Bone marrow (tissue), 2 donors: ENCODE results near the gene ZNF200.
"Not testable (repeated sequence)": the region's sequence is repeated elsewhere in the genome, so short reads cannot be mapped to it uniquely, and the experiment has no call there.

Experiments used
- DNase-seq, 2 donors: peaks; one replicate each; lab custom pipeline; 2025; lab: John Stamatoyannopoulos, UW

ZNF200 gene

GRCh38 chr16:3252967-3253366 lies 18.0 kb upstream of the ZNF200 start:
- DNase-seq: no peak

GRCh38 chr16:3249451-3249850 lies 14.5 kb upstream of the ZNF200 start:
- no peak for DNase-seq

DNA sequence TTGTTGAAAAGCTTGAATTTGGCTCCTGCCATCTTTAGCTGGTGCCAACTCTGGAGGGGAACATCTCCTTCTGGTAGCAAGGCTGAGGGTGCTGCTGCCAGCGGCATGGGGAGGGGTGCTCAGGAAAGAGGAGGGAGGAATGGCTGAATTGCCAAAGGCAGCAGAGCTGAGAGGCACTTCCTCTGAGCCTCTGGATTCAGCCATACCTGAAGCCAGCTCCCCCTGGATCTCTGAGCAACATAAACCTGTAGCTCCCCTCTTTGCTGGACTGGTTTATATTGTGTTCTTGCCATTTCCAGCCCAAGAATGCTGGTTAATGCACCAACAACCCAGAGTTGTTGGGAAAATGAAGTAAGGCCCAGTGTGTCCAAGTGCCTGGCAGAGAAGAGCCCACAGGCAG lies 14.1 kb upstream of the ZNF200 start:
- DNase-seq: no peak

GRCh38 chr16:3248596-3248995 lies 13.6 kb upstream of the ZNF200 start:
- no peak for DNase-seq

DNA sequence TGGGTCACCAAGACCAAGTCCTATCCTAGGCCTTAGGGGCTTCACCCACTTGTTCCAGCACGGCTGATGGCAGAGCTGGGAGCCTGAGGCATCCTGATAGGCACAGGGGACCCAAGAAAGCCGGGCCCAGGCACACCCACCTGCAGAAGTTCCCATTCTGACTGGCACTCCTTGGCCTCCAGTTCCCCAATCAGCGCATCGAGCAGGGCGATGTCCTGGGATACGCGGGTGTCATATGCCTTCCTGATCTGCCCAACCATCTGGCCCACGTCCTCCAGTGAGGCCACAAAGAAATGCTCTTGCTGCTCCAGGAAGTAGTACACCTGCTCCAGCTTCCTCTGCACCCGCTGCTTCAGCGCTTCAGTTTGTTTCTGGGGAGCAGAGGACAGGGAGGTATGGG lies 11.9 kb upstream of the ZNF200 start:
- no peak for DNase-seq

DNA sequence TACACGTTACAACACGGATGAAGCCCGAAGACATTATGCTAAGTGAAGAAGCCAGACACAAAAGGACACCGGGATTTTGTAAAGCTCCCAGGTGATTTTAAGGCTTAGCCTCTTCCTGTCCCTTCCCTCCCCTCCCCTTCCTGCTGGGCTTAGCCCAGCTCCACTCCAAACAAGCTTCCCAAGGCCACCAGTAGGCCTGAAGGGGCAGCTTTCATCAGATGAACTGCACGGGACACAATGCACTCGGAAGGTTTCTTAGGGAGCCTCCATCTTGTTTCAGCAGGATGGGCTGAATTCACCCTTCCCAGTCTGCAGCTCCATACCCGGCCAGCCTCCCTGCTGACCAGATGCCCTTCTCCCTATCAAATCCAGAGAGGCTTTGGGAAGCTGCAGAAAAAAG lies 11.0 kb upstream of the ZNF200 start:
- no peak for DNase-seq

GRCh38 chr16:3243882-3244281 lies 8.9 kb upstream of the ZNF200 start:
- DNase-seq: no peak

DNA sequence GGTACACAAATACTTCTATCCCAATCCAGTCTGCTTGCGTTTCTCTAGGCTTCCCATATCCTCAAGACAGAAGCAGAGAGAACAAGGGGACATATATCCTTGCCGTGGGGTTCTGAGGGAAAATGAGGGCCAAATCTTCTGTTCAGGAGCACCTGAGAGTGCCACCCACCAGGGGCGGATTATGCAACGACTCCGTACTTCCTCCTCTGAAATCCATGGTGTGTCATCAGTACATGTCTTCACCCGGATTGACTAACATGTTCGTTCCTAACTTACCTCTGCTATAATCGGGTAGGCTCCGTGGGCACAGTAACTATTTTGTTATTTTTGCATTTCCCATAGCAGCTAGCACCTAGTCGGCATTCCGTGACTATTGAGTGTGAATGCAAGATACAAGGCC lies 7.8 kb upstream of the ZNF200 start:
- no peak for DNase-seq

DNA sequence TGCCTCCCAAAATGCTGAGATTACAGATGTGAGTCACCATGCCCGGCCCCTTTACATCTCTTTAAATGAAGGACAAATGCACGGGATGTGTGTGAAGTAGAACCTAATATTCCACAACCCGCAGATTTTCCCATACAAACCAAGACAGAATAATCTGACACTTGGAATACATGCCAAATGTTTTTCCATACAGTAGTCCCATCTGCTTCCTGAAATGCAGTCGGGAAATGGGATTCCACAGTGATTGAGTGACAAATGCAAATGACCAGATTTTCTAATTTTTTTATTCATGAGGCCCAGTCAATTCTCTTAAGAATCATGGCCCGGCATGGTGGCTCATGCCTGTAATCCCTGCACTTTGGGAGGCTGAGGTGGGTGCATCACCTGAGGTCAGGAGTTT lies 6.8 kb upstream of the ZNF200 start:
- no peak for DNase-seq

- DNase-seq: no peak
Measured at GRCh38 chr16:3235856-3236669, 1.1 kb upstream of the ZNF200 start.

GRCh38 chr16:3234543-3234856 lies 458 bp downstream of the ZNF200 start:
- no peak for DNase-seq

DNA sequence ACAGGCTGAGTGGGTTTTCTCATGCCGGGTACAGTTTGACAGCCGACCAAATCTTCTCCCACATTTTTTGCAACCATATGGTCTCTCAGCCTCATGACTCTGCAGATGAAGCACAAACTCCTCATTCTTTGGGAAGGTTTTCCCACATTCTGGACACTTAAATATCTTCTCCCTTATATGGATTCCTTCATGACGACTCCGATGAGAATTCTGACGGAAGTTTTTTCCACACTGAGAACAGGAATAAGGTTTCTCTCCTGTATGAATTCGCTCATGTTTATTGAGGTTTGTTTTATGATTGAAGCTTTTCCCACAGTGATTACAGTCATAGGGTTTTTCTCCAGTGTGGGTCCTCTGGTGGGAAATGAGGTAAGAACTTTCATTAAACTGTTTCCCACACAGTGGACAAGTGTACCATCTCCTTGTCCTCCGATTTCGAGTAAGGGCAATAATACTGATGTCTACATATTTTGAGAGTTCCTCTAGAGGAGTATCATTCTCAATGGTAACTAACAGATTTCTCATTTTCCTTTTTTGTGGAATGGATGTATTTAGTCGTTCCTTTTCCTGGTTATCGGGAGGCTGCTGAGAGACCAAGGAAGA lies 10.9 kb downstream of the ZNF200 start:
- no peak for DNase-seq

DNA sequence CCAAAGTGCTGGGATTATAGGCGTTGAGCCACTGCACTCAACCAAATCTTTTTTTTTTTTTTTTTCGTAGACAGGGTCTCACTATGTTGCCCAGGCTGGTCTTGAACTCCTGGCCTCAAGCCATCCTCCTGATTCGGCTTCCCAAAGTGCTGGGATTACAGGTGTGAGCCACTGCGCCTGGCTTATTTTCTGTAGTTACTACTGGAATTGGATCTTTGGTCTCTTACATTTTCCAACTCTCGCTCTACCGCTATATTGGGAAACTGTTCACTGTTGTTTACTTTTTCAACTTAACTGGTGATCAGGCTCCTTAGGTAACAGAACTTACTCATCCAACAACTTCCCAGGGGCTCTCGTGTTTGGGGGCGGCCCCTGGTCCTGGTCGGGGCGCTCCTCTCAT lies 14.1 kb downstream of the ZNF200 start:
- DNase-seq: no peak

GRCh38 chr16:3216263-3216640 lies 18.7 kb downstream of the ZNF200 start:
- no peak for DNase-seq

DNA sequence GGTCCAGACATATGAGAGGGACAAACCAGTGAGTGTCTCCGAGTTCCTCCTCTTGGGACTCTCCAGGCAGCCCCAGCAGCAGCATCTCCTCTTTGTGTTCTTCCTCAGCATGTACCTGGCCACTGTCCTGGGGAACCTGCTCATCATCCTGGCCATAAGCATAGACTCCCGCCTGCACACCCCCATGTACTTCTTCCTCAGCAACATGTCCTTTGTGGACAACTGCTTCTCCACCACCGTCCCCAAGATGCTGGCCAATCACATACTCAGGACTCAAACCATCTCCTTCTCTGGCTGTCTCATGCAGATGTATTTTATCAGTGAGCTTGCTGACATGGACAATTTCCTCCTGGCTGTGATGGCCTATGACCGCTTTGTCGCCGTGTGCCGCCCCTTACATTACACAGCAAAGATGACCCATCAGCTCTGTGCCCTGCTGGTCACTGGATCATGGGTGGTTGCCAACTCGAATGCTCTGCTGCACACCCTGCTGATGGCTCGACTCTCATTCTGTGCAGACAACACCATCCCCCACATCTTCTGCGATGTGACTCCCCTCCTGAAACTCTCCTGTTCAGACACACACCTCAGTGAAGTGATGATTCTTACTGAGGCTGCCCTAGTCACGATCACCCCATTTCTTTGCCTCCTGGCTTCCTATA lies 19.2 kb downstream of the ZNF200 start:
- no peak for DNase-seq

- no peak for DNase-seq
Measured at GRCh38 chr16:3214904-3215600, 19.9 kb downstream of the ZNF200 start.

GRCh38 chr16:3212567-3212966 lies 22.4 kb downstream of the ZNF200 start:
- no peak for DNase-seq

GRCh38 chr16:3212006-3212405 lies 23.0 kb downstream of the ZNF200 start:
- DNase-seq: no peak

GRCh38 chr16:3207086-3207953 lies 27.6 kb downstream of the ZNF200 start:
- DNase-seq: no peak

GRCh38 chr16:3205939-3206338 lies 29.0 kb downstream of the ZNF200 start:
- not testable (repeated sequence) for DNase-seq

GRCh38 chr16:3202903-3203539 lies 31.9 kb downstream of the ZNF200 start:
- no peak for DNase-seq
